HUDEP-2 (cell line): ENCODE measurements around the gene RGL1.

Experiments used
- DNase-seq, 76 experiments: peaks; one replicate each; lab custom pipeline; 2025; ENCODE audit not compliant: unreplicated experiment in 76 of 76; lab: John Stamatoyannopoulos, UW

The RGL1 gene

DNA sequence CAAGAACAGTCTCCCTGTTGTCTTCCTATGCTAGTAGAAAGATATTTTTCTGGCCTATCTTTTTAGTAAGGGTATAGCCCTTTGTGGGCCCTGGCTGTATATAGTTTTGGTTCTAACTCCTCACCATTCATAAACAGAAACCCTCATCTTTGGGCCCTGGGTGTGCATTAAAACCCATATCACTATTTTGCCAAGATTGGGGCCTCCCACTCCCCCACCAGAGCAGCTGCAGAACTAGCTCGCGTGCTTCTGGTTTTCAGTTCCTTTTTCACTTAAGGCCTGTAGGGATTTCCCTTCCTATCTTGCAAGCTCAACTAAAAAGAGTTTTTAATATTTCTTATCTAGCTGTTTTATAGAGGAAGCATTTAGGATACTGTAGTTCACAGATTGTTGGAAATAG, 106.4 kb downstream of the RGL1 start:
- DNase-seq, result no peak

DNA sequence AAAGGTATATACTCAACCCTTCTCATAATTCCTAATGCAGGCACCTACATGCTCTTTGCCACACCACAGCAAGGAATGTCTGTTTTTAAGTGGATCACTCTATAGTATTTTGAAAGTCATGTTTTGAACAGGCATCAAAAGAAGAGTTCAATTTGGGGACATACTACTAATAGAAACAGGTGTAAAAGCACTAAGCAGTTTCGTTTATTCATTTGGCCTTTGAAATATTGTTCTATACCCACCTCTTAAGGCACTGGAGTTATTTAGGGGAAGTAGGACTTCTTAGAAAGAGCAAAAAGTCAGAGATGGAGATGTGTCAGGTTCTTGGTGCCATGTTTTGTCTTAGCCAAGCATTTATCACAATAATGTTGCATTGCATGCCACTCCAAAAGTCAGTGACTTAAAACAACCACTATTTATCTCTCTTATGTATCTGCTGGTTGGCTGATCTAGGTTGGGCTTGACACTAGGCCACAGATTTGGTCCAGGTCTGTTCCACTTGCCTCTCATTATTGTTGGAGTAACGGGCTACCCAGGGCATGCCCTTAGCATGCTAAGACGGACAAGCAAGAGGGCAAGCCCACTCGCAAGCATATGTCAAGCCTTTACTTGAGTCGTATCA, 107.5 kb downstream of the RGL1 start:
- no peak for DNase-seq

DNA sequence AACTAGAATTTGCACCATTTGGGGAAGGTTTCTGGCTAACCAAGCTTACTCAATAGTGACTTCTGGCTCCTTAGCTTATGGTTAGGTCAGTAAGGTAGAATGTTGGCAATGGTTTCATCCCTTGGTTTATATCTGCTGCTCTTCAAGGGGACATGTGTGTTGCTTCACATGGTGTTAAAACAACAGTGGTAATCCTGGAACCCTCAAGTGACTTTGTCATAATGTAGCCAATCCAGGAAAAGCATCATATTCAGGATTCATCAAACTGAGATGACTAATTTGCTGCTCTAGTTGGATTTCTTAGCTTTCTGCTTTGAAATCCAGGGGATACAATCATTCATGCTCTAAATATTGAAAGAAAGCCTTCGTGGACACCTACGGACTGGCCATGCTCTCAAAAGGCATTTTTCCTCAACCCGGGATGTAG, 108.7 kb downstream of the RGL1 start:
- DNase-seq, result no peak

DNA sequence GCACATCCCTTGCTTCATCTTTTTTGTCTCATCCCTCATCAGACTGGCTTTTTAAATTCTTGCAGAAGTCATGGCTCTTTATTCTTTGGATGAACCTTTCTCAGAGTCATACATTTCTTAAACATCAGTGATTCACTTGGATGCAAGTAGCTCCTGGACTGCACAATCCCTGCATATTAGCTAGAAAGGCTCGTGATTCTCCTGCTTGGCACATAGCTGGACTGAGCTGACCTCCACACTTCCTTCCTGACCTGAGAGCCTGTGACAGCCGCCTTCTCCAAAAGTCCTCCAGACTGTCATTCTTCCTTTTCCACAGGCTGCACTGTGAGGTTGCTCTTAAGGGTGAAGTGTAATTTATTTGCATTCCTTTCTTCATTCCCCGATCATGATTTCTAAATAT, 109.4 kb downstream of the RGL1 start:
- DNase-seq, result no peak

DNA sequence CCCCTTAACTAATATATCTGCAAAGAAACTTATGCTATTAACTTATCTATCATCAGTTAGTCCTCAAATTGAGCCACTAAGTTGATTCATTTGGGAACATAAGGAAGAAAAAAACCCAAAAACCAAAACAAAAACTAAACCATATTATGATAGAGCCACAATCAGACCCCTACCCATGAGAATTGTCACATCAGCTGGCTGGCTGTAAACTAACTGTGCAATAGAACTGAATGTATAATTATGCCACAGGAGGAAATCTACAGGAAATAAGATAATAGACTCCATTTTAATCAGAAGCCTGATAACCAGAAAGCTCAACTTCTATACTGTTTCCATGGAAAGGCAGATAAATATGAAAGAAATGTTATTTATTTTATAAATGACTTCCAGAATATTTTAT, 110.0 kb downstream of the RGL1 start:
- DNase-seq, result no peak

DNA sequence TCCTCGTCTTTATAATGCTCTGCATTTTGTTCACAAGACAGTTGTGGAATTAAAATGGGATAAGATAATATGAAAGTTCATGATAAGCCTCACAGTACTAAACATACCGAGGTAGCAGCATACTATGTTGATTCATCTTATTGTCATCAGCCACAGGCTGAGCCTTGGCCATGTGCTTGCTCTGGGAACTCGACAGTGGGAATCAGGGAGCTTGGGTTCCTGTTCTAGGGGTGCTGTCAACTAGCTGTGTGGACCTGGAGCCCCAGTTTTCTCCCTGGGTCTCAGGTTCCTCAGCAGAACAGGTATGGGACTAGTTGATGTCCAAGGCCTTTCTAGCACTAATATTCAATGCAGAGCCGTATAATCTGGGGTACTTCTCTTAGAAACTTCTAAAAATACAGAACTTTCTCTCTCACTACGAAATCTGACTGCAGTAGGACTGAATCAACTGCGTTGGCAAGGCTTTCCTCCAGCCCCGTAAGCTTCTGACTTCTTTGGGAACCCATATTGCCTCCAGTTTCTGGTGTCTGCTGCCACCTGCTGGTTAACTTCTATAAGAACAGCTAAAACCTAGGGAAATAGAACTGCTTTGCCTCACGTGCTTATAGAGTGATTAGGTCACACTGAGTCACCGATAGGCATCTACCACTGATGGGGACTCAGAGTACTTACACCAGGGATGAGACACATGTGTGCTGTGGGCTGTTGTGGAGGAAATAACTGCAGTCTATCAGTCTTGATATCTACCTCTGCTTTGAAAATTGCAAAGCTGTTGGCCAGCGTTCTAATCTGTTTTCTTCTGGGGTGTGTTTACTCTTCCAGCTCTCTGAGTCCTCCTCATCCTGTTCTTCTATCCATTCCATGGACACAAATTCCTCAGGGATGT, 110.9 kb downstream of the RGL1 start:
- peak in 65 of 76 experiments; percentile 3 to 80 (median 49) for DNase-seq

DNA sequence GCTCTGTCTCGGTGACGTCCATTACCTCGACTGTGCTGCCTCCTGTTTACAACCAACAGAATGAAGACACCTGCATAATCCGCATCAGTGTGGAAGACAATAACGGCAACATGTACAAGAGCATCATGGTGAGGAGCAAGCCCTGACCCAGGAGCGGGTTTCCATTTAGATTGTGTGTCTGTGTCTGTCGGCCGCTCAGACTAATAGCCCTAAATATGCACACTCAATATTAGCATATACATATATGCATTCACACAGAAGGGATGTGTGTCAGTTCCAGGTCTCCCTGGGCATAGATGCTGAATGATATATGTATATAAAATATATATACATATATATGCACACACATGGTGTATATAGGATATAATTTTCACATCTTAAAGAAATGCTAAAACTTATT, 111.7 kb downstream of the RGL1 start:
- DNase-seq, result no peak

DNA sequence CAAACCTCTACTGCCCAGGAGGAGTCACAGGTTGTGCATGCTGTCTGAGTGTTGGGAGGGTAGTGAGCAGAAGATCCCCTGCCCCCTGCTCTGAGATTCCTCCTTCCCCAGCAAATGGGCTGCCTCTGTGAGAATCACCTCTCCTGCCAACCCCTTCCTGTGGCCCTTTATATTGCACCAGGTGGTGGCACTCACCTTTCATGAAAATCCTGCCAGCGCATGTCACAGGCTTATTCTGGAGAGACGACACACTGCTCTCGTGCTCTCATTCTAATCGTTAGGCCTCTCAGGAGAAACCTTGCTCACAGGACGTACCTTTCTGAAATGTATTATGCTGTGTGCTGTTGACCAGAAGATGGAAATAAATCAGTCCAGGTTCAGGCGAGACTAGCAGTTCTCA, 113.7 kb downstream of the RGL1 start:
- DNase-seq, result no peak

DNA sequence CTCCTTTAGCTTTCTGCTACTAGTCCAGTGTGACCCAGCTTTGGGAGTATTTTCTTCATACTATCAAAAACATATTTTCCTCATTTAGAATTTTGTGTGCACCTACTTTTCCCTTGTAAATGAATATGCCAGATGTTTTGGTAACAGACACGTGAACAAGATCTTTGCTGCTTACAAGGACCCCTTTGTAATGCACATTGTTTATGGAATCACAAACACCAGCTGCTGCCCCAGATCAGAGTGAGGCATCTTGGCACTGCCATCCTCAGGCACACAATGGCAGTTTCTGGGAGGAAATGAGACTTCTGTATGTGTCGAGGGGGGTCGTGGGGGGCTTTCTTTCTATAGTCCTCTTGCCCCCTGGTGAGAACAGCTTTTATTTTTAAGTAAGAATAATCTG, 115.7 kb downstream of the RGL1 start:
- DNase-seq, result no peak

DNA sequence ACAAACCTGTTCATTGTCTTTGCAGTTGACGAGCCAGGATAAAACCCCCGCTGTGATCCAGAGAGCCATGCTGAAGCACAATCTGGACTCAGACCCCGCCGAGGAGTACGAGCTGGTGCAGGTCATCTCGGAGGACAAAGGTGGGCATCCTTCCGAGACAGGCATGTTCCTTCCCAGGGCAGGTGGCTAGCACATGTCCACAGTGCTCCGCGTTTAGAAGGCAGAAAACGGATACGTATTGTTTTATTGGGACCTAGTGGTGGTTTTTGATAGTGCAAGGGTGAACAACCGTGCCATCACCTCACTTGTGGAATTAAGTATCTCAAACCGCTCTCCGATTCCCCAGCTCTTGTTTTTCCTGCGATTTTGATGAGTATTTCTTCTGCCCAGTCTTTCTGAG, 117.3 kb downstream of the RGL1 start:
- DNase-seq, result no peak

DNA sequence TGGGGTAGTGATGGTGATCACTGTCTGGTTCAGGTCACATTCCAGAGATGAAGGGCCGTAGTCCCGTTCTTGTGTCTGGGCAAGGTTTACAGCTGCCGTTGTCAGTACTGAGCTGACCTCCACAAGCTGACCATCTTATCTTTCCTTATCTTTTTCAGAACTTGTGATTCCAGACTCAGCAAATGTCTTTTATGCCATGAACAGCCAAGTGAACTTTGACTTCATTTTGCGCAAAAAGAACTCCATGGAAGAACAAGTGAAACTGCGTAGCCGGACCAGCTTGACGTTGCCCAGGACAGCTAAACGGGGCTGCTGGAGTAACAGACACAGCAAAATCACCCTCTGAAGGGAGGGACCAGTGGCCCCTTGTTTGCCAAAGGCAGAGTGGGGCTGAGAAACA, 121.0 kb downstream of the RGL1 start:
- DNase-seq, result no peak

DNA sequence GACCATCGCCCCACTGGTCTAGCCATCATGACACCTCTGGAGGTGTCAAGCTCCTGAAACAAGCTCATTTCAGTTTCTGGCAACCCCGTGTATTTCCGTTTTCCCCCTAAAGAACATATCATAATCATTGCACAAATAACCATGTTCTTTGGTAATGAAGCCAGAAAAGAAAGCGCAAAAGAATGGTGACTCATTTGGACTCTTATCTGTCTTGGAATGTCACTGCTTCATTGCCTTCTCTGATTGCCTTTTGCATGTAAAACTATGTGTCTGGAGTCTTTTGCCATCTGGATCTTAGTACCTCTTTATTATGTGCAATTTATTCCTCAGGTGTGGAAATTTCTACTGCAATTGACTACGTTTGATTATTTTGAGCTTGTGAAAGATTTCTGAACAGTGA, 122.1 kb downstream of the RGL1 start:
- no peak for DNase-seq

DNA sequence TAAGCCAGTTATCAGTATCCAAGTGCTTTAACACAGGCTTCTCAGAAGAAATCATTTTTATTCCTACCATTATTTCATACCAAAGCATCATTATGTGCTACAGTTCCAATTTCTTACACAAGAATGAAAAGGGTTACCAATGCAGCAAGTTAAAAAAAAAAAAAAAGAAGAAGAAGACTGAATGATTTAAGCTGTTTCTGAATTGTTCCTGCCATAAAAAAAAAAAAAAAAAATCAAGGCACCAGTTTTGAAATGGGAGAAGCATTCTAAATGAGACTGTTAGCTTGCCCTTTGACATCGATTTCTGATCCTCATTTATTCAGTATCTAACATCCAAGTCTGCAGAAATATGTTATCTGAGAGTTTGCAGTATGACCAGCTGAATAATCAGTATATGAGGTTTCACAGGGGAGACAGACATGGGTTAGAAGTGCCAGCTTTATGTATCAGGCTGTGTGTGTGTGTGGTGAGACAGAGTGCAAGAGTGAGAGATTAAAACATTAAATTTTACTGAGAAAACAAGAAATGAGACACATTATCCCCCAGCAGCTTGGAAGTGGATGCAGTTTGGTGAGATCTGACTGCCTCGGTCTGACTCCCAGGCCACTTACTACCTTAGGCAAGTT, 126.8 kb downstream of the RGL1 start:
- DNase-seq, result no peak

DNA sequence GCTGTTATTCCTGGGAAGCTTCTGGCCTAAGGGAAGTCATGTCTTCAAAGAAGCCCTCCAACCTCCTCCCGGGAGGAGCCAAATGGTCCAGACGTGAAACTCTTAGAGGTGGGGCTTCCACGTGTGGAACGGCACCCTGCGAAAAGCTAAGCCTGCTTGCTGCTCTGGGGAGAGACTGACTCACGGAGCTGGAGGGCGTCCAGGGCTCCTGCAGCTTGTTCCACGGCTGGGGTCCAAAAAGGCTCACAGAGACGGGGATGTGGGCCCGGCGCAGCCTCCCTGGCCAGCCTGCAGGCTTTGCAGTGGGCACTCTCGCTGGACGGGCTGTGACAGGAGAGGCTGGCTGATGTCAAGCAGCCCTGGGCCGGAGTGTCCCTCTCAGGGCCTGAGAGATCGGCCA, 127.5 kb downstream of the RGL1 start:
- no peak for DNase-seq

DNA sequence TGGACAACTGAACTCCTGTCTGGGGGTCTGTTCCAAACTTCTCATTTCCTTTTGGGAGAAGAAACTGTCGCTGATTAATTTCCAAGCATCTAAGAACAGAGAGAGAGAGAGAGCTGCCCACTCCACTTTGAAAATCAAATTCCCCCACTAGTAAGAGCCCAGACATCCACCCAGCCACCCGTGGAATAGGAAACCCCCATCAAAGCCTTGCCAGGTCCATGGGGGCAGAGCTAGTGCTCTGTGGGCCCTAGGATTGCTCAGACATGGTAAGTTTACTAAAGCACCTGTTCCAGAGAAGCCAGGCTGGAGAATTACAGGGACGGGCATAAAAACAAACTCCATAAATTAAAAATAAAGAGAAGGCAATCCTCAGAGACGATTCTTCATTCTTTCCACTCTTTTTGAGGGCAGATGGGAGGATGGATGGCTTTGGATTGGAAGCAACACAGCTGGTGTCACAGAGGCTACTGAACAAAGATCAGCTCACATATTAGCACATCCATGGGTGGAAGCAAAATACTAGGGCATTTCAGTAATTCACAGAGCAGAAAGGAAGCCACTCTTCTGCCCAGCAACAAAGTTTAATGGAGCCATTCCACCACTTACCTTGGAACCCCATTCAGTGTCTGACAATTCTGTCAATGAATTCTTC, 128.7 kb downstream of the RGL1 start:
- no peak for DNase-seq

DNA sequence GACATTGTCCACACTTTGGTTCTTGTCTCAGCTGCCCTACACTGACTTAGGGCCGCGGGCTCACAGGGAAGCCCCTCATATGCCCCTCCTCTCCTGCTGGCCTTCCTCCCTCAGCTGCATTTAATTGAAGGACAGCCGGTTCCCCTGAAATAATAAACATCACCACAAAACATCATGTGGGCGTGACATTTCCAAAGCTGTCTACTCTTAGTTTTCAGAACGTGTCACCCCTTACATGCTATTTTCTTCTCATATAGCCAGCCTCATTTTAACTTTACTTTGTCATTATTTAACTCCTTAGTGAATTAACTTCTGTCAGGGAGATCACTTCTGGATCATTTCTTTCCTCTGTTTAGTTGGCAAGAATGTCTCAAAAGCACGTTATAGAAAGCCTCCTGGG, 129.4 kb downstream of the RGL1 start:
- DNase-seq, result no peak

DNA sequence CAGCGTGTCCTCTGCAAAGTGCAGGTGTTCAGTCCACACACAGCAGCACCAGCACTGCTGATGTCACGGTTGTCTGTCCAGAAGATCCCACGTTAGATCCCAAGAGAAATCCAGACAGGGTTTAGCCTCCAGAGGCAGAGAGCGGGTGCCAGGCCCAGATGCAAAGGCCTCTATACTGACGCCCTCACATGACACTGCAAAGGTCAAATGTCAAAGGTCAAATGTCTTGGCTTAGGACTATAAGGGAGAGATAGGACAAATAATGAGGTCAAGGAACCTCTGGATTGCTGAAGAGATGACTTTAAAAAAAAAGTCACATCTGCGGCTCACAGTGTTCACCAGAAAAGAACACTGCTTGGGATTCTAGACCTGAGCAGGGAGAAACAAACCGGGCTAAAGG, 131.1 kb downstream of the RGL1 start:
- DNase-seq, result no peak

DNA sequence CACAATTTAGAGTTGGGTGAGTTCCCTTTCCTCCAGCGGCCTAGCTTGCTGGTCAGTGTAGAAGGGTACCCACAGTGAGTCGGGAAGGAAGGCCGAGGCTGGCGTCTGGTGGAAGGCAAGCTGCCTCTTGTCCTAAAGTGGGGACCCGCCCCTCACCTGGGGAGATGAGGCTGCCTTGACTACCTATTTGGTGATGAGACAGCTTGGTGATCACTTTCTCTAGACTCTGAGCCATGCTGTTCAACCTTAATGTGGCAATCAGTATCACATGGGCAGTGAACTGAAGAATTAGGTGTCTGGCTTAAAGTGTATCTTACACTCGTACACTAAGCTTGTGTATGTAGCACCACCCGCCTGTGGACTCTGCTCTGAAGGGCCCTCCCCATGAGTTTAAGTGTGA, 131.9 kb downstream of the RGL1 start:
- DNase-seq, result no peak

DNA sequence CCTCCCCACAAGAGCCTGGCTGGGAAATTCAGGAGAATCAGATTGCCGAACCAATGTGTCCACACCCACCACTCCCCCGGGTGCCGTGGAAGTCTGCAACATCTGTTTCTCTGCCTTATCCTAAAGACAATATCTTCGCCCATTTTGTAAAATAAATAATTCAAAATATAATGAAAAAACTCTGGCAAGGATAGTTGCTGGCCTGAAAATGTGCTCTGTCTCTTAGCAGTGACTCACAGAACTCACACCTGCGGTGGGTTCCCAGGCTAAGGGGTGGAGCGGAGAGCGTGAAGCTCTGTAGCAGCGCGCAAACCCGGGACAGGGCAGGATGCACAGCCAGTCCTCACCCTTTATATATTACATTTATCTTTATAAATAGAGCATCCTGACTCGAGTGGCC, 132.7 kb downstream of the RGL1 start:
- no peak for DNase-seq

DNA sequence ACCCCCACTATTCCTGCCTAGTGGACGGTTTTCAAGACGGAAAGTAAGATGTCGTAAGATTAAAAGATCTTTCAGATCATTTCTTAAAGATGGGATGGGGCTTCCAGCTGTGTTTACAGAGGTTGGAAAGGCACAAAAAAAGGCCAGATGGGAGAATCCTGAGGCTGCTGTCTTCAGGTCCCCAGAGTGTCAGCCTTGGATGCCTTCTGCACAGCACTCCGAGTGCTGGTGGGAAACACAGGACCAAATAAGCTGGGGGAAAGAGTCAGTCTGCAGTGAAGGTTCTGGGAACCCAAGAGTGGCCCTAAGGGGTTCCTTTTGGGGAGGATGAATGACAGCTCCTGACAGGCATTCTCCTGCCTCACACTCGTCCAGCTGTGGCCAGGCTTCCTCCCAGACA, 136.1 kb downstream of the RGL1 start:
- no peak for DNase-seq

DNA sequence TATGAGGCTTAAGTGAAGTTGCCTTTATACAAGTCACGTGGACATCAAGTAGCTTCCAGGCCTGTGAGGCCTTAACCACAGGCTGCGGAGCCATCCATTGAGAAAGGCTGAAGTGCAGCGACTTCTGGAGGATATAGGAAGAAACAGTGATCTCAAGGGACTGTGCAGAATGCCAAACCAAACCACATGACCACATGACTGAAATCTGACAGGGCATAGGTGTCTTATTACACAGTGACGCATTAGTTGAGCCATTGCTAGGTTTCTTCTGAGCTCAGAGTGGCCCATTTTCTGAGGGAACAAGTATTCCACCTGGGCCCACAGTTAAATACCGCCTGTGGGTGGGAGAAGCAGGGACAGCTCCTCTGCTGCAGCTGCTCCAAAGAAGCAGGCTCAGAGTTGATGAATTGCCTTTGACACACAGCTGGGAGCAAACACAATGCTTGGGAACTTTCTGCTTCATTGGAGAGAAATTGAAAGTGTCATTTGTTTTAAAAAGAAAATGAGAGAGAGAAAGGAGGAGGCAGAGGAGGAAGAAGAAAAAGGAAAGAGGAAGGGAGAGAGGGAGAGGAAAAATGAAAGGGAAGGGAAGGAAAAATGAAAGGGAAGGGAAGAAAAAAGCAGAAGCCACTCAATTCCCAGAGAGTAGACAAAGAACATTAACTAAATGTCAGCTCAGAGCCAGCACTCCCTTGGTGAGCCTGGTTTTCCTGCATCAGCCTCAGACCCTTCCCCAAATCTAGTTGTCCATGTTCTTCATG, 138.2 kb downstream of the RGL1 start:
- no peak for DNase-seq
